Stimulated activated CD4-positive, alpha-beta T cell treated with anti-CD3 and anti-CD28 coated beads, Interleukin-12 subunit alpha, Interleukin-12 subunit beta, amount 100 ng/mL, for 48 hours (primary cell): ENCODE data around the gene SSTR4.

Experiments
- DNase-seq, 3 donors: peaks; one replicate each; pipeline ENCODE4 v3.0.0-alpha.2; 2020; ENCODE audit warnings: low read depth in 2 of 3, low spot score in 1 of 3

The SSTR4 gene

GRCh38 chr20:23063168-23063567 is 28.1 kb downstream of the SSTR4 start:
- no peak for DNase-seq

- DNase-seq = no peak
Observed at GRCh38 chr20:23063581-23063980, 28.5 kb downstream of the SSTR4 start.

- DNase-seq = no peak
Observed at GRCh38 chr20:23065266-23066201, 30.4 kb downstream of the SSTR4 start.

GRCh38 chr20:23066772-23067171 is 31.7 kb downstream of the SSTR4 start:
- no peak for DNase-seq

- DNase-seq = no peak
Observed at GRCh38 chr20:23068283-23068682, 33.2 kb downstream of the SSTR4 start.

GRCh38 chr20:23069108-23069507 is 34.0 kb downstream of the SSTR4 start:
- DNase-seq = no peak

GRCh38 chr20:23071398-23071797 is 36.3 kb downstream of the SSTR4 start:
- no peak for DNase-seq

GRCh38 chr20:23071996-23072395 is 36.9 kb downstream of the SSTR4 start:
- DNase-seq = no peak

- DNase-seq = no peak
Observed at GRCh38 chr20:23072892-23073586, 37.9 kb downstream of the SSTR4 start.

GRCh38 chr20:23074052-23074451 is 38.9 kb downstream of the SSTR4 start:
- no peak for DNase-seq

GRCh38 chr20:23077277-23077676 is 42.2 kb downstream of the SSTR4 start:
- no peak for DNase-seq

- DNase-seq = no peak
Observed at GRCh38 chr20:23078351-23079015, 43.4 kb downstream of the SSTR4 start.

- no peak for DNase-seq
Observed at GRCh38 chr20:23079016-23079351, 43.9 kb downstream of the SSTR4 start.

- no peak for DNase-seq
Observed at GRCh38 chr20:23079926-23080325, 44.8 kb downstream of the SSTR4 start.

- no peak for DNase-seq
Observed at GRCh38 chr20:23080521-23080920, 45.4 kb downstream of the SSTR4 start.

GRCh38 chr20:23081263-23081819 is 46.2 kb downstream of the SSTR4 start:
- no peak for DNase-seq

GRCh38 chr20:23082846-23083552 is 47.9 kb downstream of the SSTR4 start:
- DNase-seq = no peak

- no peak for DNase-seq
Observed at GRCh38 chr20:23083553-23084220, 48.6 kb downstream of the SSTR4 start.

- no peak for DNase-seq
Observed at GRCh38 chr20:23084282-23084844, 49.3 kb downstream of the SSTR4 start.

- no peak for DNase-seq
Observed at GRCh38 chr20:23084845-23085365, 49.8 kb downstream of the SSTR4 start.
